ENCODE measurements around the gene SORCS1. TPM values are rescaled to one million over a fixed set of nuclear protein-coding genes. Genes with fewer than 3 reads are reported as not detected.

The SORCS1 gene
- polyA plus RNA-seq, 3 donors = 0.09 TPM; not detected in 2

DNA sequence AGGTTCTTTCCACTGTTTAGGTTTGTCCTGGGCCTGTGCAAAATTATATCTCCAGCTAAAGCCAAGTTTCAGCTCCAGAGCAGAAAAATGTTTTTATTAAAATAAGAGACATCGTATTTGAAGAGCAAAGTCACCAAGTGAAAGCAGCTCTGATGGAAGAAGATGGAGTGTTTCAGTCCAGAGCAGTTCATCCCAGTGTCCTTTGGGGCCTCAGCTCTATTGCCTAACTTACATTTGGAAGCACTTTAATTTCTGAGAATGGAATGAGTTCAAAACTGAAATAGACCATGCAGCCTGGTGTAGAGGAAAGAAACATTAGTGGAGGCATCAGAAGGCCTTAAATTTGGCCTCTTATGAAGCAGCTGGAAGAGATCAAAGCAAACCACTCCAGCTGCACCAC, 545.2 kb downstream of the SORCS1 start:
- Histone ChIP-seq H3K9me3 (replicated peaks in 1 of 2; ENCODE audit: control insufficient read depth in 1 of 2, insufficient read depth in 1 of 2, low read length in 2 of 2) (no peaks in the 10 kb centered on the region), H3K27ac (ENCODE audit: low read depth in 1 of 2, low read length in 2 of 2) (no peak overlapping the region), H2AFZ (ENCODE audit: insufficient read depth, low read depth, low read length, poor library complexity, severe bottlenecking) (no peak overlapping the region), H3K4me3 (replicated peaks in 1 of 3; ENCODE audit: low read depth in 2 of 3, low read length in 3 of 3) (no peak overlapping the region), H3K36me3 (replicated peaks in 1 of 2; ENCODE audit: control insufficient read depth in 1 of 2, insufficient read depth in 2 of 2, low read length in 2 of 2) (no peaks in the 10 kb centered on the region), H3K27me3 (ENCODE audit: control insufficient read depth in 2 of 2, insufficient read depth in 2 of 2, low read length in 2 of 2) (no peaks in the 10 kb centered on the region), H3K9ac (ENCODE audit: insufficient read depth, low read length, poor library complexity, severe bottlenecking) (no peak overlapping the region), H3K4me2 (replicated peaks; ENCODE audit: extremely low read depth, low read length, poor library complexity, severe bottlenecking) (no peak overlapping the region), H4K20me1 (ENCODE audit: insufficient read depth, low read length) (no peaks in the 10 kb centered on the region), H3K79me2 (ENCODE audit: insufficient read depth, low read length) (no peaks in the 10 kb centered on the region), H3K4me1 (ENCODE audit: control insufficient read depth in 1 of 2, insufficient read depth in 2 of 2, low read length in 2 of 2) (no peaks in the 10 kb centered on the region)
- DNase-seq = no peak
- Mint-ChIP-seq H3K36me3 (no peaks in the 10 kb centered on the region), H3K9me3 (peaks cover 0 to 5% (median 0%) of the 10 kb centered on the region in 7 donors), H3K27ac (no peak overlapping the region), H3K4me3 (no peak overlapping the region), H3K27me3 (ENCODE audit: low read depth in 3 of 3) (peaks cover 2 to 6% (median 3%) of the 10 kb centered on the region in 3 donors), H3K4me1 (no peaks in the 10 kb centered on the region)
- 89% methylated on average over 1 of the region's 1 CpG for WGBS (ENCODE audit: insufficient coverage)
- TF ChIP-seq, protein P1, sequence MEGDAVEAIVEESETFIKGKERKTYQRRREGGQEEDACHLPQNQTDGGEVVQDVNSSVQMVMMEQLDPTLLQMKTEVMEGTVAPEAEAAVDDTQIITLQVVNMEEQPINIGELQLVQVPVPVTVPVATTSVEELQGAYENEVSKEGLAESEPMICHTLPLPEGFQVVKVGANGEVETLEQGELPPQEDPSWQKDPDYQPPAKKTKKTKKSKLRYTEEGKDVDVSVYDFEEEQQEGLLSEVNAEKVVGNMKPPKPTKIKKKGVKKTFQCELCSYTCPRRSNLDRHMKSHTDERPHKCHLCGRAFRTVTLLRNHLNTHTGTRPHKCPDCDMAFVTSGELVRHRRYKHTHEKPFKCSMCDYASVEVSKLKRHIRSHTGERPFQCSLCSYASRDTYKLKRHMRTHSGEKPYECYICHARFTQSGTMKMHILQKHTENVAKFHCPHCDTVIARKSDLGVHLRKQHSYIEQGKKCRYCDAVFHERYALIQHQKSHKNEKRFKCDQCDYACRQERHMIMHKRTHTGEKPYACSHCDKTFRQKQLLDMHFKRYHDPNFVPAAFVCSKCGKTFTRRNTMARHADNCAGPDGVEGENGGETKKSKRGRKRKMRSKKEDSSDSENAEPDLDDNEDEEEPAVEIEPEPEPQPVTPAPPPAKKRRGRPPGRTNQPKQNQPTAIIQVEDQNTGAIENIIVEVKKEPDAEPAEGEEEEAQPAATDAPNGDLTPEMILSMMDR (IDR thresholded peaks at IDR 0.05) = no peak
- intact Hi-C loops (cut with micrococcal nuclease) = no loop called here

DNA sequence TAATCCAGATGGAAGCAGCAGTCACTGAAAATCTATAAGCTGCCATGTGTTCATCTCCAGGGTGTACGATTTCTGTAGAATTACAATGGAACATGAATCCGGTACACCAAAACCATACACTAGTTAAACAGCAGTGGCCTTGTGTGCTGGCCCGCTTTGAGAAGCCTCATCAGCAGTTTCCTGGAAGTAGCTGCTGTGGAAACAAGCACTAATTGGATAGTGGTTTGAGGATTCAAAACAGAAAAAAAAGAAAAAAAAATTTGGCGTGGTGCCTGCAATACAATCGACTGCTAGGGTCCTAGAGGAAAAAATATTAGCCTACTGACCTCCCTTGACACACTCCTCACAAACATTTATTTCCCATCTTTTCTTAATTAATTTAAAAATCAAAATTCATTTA, 545.9 kb downstream of the SORCS1 start:
- H3K27ac ChIP-seq (ENCODE audit: low read depth in 1 of 2, low read length in 2 of 2) = no peak overlapping the region
- H3K4me1 ChIP-seq (ENCODE audit: control insufficient read depth in 1 of 2, insufficient read depth in 2 of 2, low read length in 2 of 2) = no peaks in the 10 kb centered on the region
- no peaks in the 10 kb centered on the region for H3K4me1 Mint-ChIP-seq
- intact Hi-C loops (cut with micrococcal nuclease) = no loop called here
- H3K27me3 Mint-ChIP-seq (ENCODE audit: low read depth in 3 of 3) = peaks cover 4 to 5% (median 4%) of the 10 kb centered on the region in 3 donors
- H3K36me3 Mint-ChIP-seq = no peaks in the 10 kb centered on the region
- no peak for DNase-seq
- TF ChIP-seq, protein P1 (IDR thresholded peaks at IDR 0.05) = no peak
- WGBS (ENCODE audit: insufficient coverage) = no CpG with 5 or more reads among the region's 5 CpGs
- H3K27ac Mint-ChIP-seq = no peak overlapping the region
- H3K27me3 ChIP-seq (ENCODE audit: control insufficient read depth in 2 of 2, insufficient read depth in 2 of 2, low read length in 2 of 2) = no peaks in the 10 kb centered on the region
- no peaks in the 10 kb centered on the region for H3K9me3 ChIP-seq (replicated peaks in 1 of 2; ENCODE audit: control insufficient read depth in 1 of 2, insufficient read depth in 1 of 2, low read length in 2 of 2)
- H2AFZ ChIP-seq (ENCODE audit: insufficient read depth, low read depth, low read length, poor library complexity, severe bottlenecking) = no peak overlapping the region
- peaks cover 0 to 5% (median 0%) of the 10 kb centered on the region in 7 donors for H3K9me3 Mint-ChIP-seq
- no peak overlapping the region for H3K4me2 ChIP-seq (replicated peaks; ENCODE audit: extremely low read depth, low read length, poor library complexity, severe bottlenecking)
- H3K36me3 ChIP-seq (replicated peaks in 1 of 2; ENCODE audit: control insufficient read depth in 1 of 2, insufficient read depth in 2 of 2, low read length in 2 of 2) = no peaks in the 10 kb centered on the region
- no peaks in the 10 kb centered on the region for H4K20me1 ChIP-seq (ENCODE audit: insufficient read depth, low read length)
- H3K4me3 ChIP-seq (replicated peaks in 1 of 3; ENCODE audit: low read depth in 2 of 3, low read length in 3 of 3) = no peak overlapping the region
- no peak overlapping the region for H3K4me3 Mint-ChIP-seq
- no peak overlapping the region for H3K9ac ChIP-seq (ENCODE audit: insufficient read depth, low read length, poor library complexity, severe bottlenecking)
- H3K79me2 ChIP-seq (ENCODE audit: insufficient read depth, low read length) = no peaks in the 10 kb centered on the region

All from CD14-positive monocyte (primary cell).